Measurements from ENCODE around the gene SLCO2B1.

Gene SLCO2B1

GRCh38 chr11:75194147-75194546 is 43.2 kb downstream of the SLCO2B1 start:
- H3K4me3 ChIP-seq (ENCODE audit: low read depth, low read length), result no peak overlapping the region
- peaks cover 14% of the 10 kb centered on the region; the same call in 1 of the 2 replicates for H3K27me3 ChIP-seq (ENCODE audit: insufficient read depth, low read length)
- H3K27ac ChIP-seq (ENCODE audit: low read depth, low read length), result no peak overlapping the region
- H3K36me3 ChIP-seq (ENCODE audit: insufficient read depth, low read length), result no peaks in the 10 kb centered on the region
- peaks cover 4% of the 10 kb centered on the region for H3K4me1 ChIP-seq (ENCODE audit: control insufficient read depth, insufficient read depth, low read length, unreplicated experiment)
- H2AFZ ChIP-seq (ENCODE audit: low read length, unreplicated experiment), result no peak overlapping the region
- H3K79me2 ChIP-seq (ENCODE audit: control insufficient read depth, insufficient read depth, low read length, unreplicated experiment), result no peaks in the 10 kb centered on the region

- H3K4me3 ChIP-seq (ENCODE audit: low read depth, low read length), result no peak overlapping the region
- peaks cover 26% of the 10 kb centered on the region for H3K27me3 ChIP-seq (ENCODE audit: insufficient read depth, low read length)
- H2AFZ ChIP-seq (ENCODE audit: low read length, unreplicated experiment), result no peak overlapping the region
- no peaks in the 10 kb centered on the region for H3K36me3 ChIP-seq (ENCODE audit: insufficient read depth, low read length)
- peaks cover 4% of the 10 kb centered on the region for H3K4me1 ChIP-seq (ENCODE audit: control insufficient read depth, insufficient read depth, low read length, unreplicated experiment)
- no peak overlapping the region for H3K27ac ChIP-seq (ENCODE audit: low read depth, low read length)
- H3K79me2 ChIP-seq (ENCODE audit: control insufficient read depth, insufficient read depth, low read length, unreplicated experiment), result no peaks in the 10 kb centered on the region
Measured at GRCh38 chr11:75195167-75195962, 44.5 kb downstream of the SLCO2B1 start.

- Histone ChIP-seq H3K27me3 (ENCODE audit: insufficient read depth, low read length) (peaks cover 27% of the 10 kb centered on the region), H3K4me1 (ENCODE audit: control insufficient read depth, insufficient read depth, low read length, unreplicated experiment) (peaks cover 4% of the 10 kb centered on the region), H3K4me3 (ENCODE audit: low read depth, low read length) (no peak overlapping the region), H3K79me2 (ENCODE audit: control insufficient read depth, insufficient read depth, low read length, unreplicated experiment) (no peaks in the 10 kb centered on the region), H3K36me3 (ENCODE audit: insufficient read depth, low read length) (no peaks in the 10 kb centered on the region), H3K27ac (ENCODE audit: low read depth, low read length) (no peak overlapping the region), H2AFZ (ENCODE audit: low read length, unreplicated experiment) (no peak overlapping the region)
Measured at GRCh38 chr11:75196426-75196825, 45.5 kb downstream of the SLCO2B1 start.

- H3K36me3 ChIP-seq (ENCODE audit: insufficient read depth, low read length), result no peaks in the 10 kb centered on the region
- no peak overlapping the region for H3K4me3 ChIP-seq (ENCODE audit: low read depth, low read length)
- H3K27ac ChIP-seq (ENCODE audit: low read depth, low read length), result no peak overlapping the region
- peaks cover 4% of the 10 kb centered on the region for H3K4me1 ChIP-seq (ENCODE audit: control insufficient read depth, insufficient read depth, low read length, unreplicated experiment)
- no peaks in the 10 kb centered on the region for H3K79me2 ChIP-seq (ENCODE audit: control insufficient read depth, insufficient read depth, low read length, unreplicated experiment)
- no peak overlapping the region for H2AFZ ChIP-seq (ENCODE audit: low read length, unreplicated experiment)
- peaks cover 35% of the 10 kb centered on the region for H3K27me3 ChIP-seq (ENCODE audit: insufficient read depth, low read length)
Measured at GRCh38 chr11:75197512-75198277, 46.8 kb downstream of the SLCO2B1 start.

- no peak overlapping the region for H3K27ac ChIP-seq (ENCODE audit: low read depth, low read length)
- H3K4me1 ChIP-seq (ENCODE audit: control insufficient read depth, insufficient read depth, low read length, unreplicated experiment), result peaks cover 4% of the 10 kb centered on the region
- H3K4me3 ChIP-seq (ENCODE audit: low read depth, low read length), result no peak overlapping the region
- H3K36me3 ChIP-seq (ENCODE audit: insufficient read depth, low read length), result no peaks in the 10 kb centered on the region
- no peaks in the 10 kb centered on the region for H3K79me2 ChIP-seq (ENCODE audit: control insufficient read depth, insufficient read depth, low read length, unreplicated experiment)
- no peak overlapping the region for H2AFZ ChIP-seq (ENCODE audit: low read length, unreplicated experiment)
- H3K27me3 ChIP-seq (ENCODE audit: insufficient read depth, low read length), result peaks cover 35% of the 10 kb centered on the region
Measured at GRCh38 chr11:75198278-75198973, 47.5 kb downstream of the SLCO2B1 start.

- no peaks in the 10 kb centered on the region for H3K36me3 ChIP-seq (ENCODE audit: insufficient read depth, low read length)
- no peak overlapping the region for H3K4me3 ChIP-seq (ENCODE audit: low read depth, low read length)
- H3K27me3 ChIP-seq (ENCODE audit: insufficient read depth, low read length), result peaks cover 28% of the 10 kb centered on the region
Measured at GRCh38 chr11:75199412-75199955, 48.6 kb downstream of the SLCO2B1 start.

GRCh38 chr11:75200051-75200450 is 49.1 kb downstream of the SLCO2B1 start:
- peaks cover 28% of the 10 kb centered on the region for H3K27me3 ChIP-seq (ENCODE audit: insufficient read depth, low read length)
- peaks cover 4% of the 10 kb centered on the region for H3K4me1 ChIP-seq (ENCODE audit: control insufficient read depth, insufficient read depth, low read length, unreplicated experiment)
- H3K27ac ChIP-seq (ENCODE audit: low read depth, low read length), result no peak overlapping the region
- H3K79me2 ChIP-seq (ENCODE audit: control insufficient read depth, insufficient read depth, low read length, unreplicated experiment), result no peaks in the 10 kb centered on the region
- no peaks in the 10 kb centered on the region for H3K36me3 ChIP-seq (ENCODE audit: insufficient read depth, low read length)
- H3K4me3 ChIP-seq (ENCODE audit: low read depth, low read length), result no peak overlapping the region
- H2AFZ ChIP-seq (ENCODE audit: low read length, unreplicated experiment), result no peak overlapping the region

More at GRCh38 chr11:75199412-75199955, 48.6 kb downstream of the SLCO2B1 start:
- Histone ChIP-seq H2AFZ (ENCODE audit: low read length, unreplicated experiment) (no peak overlapping the region), H3K79me2 (ENCODE audit: control insufficient read depth, insufficient read depth, low read length, unreplicated experiment) (no peaks in the 10 kb centered on the region), H3K4me1 (ENCODE audit: control insufficient read depth, insufficient read depth, low read length, unreplicated experiment) (peaks cover 4% of the 10 kb centered on the region), H3K27ac (ENCODE audit: low read depth, low read length) (no peak overlapping the region)

- Histone ChIP-seq H3K27ac (ENCODE audit: low read depth, low read length) (no peak overlapping the region), H3K4me1 (ENCODE audit: control insufficient read depth, insufficient read depth, low read length, unreplicated experiment) (peaks cover 2% of the 10 kb centered on the region), H3K36me3 (ENCODE audit: insufficient read depth, low read length) (no peaks in the 10 kb centered on the region), H3K79me2 (ENCODE audit: control insufficient read depth, insufficient read depth, low read length, unreplicated experiment) (no peaks in the 10 kb centered on the region), H3K27me3 (ENCODE audit: insufficient read depth, low read length) (peaks cover 28% of the 10 kb centered on the region), H3K4me3 (ENCODE audit: low read depth, low read length) (no peak overlapping the region), H2AFZ (ENCODE audit: low read length, unreplicated experiment) (no peak overlapping the region)
Measured at GRCh38 chr11:75200531-75200930, 49.6 kb downstream of the SLCO2B1 start.

GRCh38 chr11:75201771-75202170 is 50.9 kb downstream of the SLCO2B1 start:
- H3K4me1 ChIP-seq (ENCODE audit: control insufficient read depth, insufficient read depth, low read length, unreplicated experiment), result no peaks in the 10 kb centered on the region
- no peak overlapping the region for H3K27ac ChIP-seq (ENCODE audit: low read depth, low read length)
- H3K4me3 ChIP-seq (ENCODE audit: low read depth, low read length), result no peak overlapping the region
- no peaks in the 10 kb centered on the region for H3K79me2 ChIP-seq (ENCODE audit: control insufficient read depth, insufficient read depth, low read length, unreplicated experiment)
- H3K36me3 ChIP-seq (ENCODE audit: insufficient read depth, low read length), result no peaks in the 10 kb centered on the region
- H2AFZ ChIP-seq (ENCODE audit: low read length, unreplicated experiment), result no peak overlapping the region
- H3K27me3 ChIP-seq (ENCODE audit: insufficient read depth, low read length), result peaks cover 34% of the 10 kb centered on the region

GRCh38 chr11:75202195-75202594 is 51.3 kb downstream of the SLCO2B1 start:
- Histone ChIP-seq H3K27ac (ENCODE audit: low read depth, low read length) (no peak overlapping the region), H3K36me3 (ENCODE audit: insufficient read depth, low read length) (no peaks in the 10 kb centered on the region), H3K27me3 (ENCODE audit: insufficient read depth, low read length) (peaks cover 38% of the 10 kb centered on the region), H3K4me3 (ENCODE audit: low read depth, low read length) (no peak overlapping the region), H3K4me1 (ENCODE audit: control insufficient read depth, insufficient read depth, low read length, unreplicated experiment) (no peaks in the 10 kb centered on the region), H2AFZ (ENCODE audit: low read length, unreplicated experiment) (no peak overlapping the region), H3K79me2 (ENCODE audit: control insufficient read depth, insufficient read depth, low read length, unreplicated experiment) (no peaks in the 10 kb centered on the region)

Measured in ACC112 (cell line).